LNCaP clone FGC (cell line): ENCODE measurements around the gene FBXW7.

Experiments
- DNase-seq: peaks from one replicate; pipeline ENCODE4 v3.0.0-alpha.2; 2011; ENCODE audit warnings: low read depth
- H3K4me3 ChIP-seq: 2 replicates; pipeline ENCODE4 v1.5.1; 2011; ENCODE audit warnings: mild to moderate bottlenecking, low read depth, low read length, control low read depth
- TF ChIP-seq, protein P1 (sequence below): IDR thresholded peaks from 2 replicates; pipeline ENCODE4 v1.5.1; 2012; ENCODE audit warnings: mild to moderate bottlenecking; ENCODE audit not compliant: control insufficient read depth, insufficient read depth; ENCODE audit errors: extremely low read depth

FBXW7 gene

DNA sequence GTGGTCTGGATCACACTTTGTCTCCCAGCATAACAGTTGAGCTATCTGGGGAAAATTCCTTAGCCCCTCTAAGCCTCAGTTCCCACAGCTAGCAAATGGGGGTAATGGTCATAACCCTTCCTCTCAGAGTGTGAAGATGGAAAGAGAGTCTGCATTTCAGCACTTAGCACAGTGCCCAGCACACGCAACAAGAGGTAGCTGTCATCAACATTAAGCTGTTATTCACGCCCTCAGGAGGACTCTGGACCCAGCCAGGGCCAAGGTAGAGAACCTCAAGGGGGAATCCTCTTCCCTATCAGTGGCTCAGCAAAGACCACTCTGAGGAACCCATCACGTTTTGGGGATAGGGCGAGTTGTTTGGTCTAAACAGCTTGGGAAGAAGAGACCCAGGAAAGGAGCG is 258.6 kb downstream of the FBXW7 start:
- H3K4me3 ChIP-seq, result no peak overlapping the region
- DNase-seq, result no peak
- TF ChIP-seq, protein P1, sequence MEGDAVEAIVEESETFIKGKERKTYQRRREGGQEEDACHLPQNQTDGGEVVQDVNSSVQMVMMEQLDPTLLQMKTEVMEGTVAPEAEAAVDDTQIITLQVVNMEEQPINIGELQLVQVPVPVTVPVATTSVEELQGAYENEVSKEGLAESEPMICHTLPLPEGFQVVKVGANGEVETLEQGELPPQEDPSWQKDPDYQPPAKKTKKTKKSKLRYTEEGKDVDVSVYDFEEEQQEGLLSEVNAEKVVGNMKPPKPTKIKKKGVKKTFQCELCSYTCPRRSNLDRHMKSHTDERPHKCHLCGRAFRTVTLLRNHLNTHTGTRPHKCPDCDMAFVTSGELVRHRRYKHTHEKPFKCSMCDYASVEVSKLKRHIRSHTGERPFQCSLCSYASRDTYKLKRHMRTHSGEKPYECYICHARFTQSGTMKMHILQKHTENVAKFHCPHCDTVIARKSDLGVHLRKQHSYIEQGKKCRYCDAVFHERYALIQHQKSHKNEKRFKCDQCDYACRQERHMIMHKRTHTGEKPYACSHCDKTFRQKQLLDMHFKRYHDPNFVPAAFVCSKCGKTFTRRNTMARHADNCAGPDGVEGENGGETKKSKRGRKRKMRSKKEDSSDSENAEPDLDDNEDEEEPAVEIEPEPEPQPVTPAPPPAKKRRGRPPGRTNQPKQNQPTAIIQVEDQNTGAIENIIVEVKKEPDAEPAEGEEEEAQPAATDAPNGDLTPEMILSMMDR, result no peak

DNA sequence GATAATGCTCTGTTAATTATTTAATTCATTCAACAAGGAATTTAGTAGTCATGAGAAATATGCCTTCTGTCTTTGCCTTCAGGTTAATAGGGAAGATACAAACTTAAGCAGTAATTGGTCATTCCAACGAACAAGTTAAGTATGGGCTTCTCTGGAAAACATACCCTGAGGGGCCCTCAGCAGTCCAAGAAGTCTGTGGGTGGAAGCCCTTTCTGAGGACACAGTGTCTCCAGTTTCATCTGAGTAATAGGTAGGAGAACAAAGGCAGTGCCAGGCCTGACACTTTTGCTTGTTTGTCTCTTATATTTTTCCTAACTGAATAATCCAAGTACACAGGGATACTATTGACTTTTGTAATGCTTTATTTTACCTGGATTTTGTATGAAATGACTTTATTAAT is 262.5 kb downstream of the FBXW7 start:
- no peak overlapping the region for H3K4me3 ChIP-seq
- TF ChIP-seq, protein P1, result no peak
- no peak for DNase-seq
